HG03565 (cell line): ENCODE measurements around the gene HSPB8.

Experiments
- ATAC-seq: cut with Tn5 transposase; IDR thresholded peaks from one replicate; pipeline ENCODE4 v1.9.1; 2021; ENCODE audit warnings: mild to moderate bottlenecking, moderate library complexity; ENCODE audit not compliant: unreplicated experiment

The HSPB8 gene

GRCh38 chr12:119169150-119169549, 9.6 kb upstream of the HSPB8 start:
- no peak for ATAC-seq

- no peak for ATAC-seq
Measured at GRCh38 chr12:119171291-119171690, 7.4 kb upstream of the HSPB8 start.

GRCh38 chr12:119171691-119172425, 6.9 kb upstream of the HSPB8 start:
- ATAC-seq = no peak

- no peak for ATAC-seq
Measured at GRCh38 chr12:119175081-119175480, 3.6 kb upstream of the HSPB8 start.

GRCh38 chr12:119176267-119177055, 2.3 kb upstream of the HSPB8 start:
- no peak for ATAC-seq

GRCh38 chr12:119177056-119177325, 1.7 kb upstream of the HSPB8 start:
- ATAC-seq = no peak

GRCh38 chr12:119177724-119178380, 879 bp upstream of the HSPB8 start:
- no peak for ATAC-seq

GRCh38 chr12:119179335-119180021, 747 bp downstream of the HSPB8 start:
- no peak for ATAC-seq

GRCh38 chr12:119180380-119181040, 1.8 kb downstream of the HSPB8 start:
- no peak for ATAC-seq

- ATAC-seq = no peak
Measured at GRCh38 chr12:119181202-119181601, 2.5 kb downstream of the HSPB8 start.

- ATAC-seq = no peak
Measured at GRCh38 chr12:119181944-119182343, 3.2 kb downstream of the HSPB8 start.

GRCh38 chr12:119182701-119183493, 4.2 kb downstream of the HSPB8 start:
- no peak for ATAC-seq

GRCh38 chr12:119183942-119184695, 5.4 kb downstream of the HSPB8 start:
- no peak for ATAC-seq

- ATAC-seq = no peak
Measured at GRCh38 chr12:119195256-119195655, 16.5 kb downstream of the HSPB8 start.

GRCh38 chr12:119198440-119198839, 19.7 kb downstream of the HSPB8 start:
- no peak for ATAC-seq

- ATAC-seq = no peak
Measured at GRCh38 chr12:119200601-119201000, 21.9 kb downstream of the HSPB8 start.

GRCh38 chr12:119201789-119202543, 23.2 kb downstream of the HSPB8 start:
- no peak for ATAC-seq

GRCh38 chr12:119202544-119202943, 23.8 kb downstream of the HSPB8 start:
- ATAC-seq = no peak

- ATAC-seq = no peak
Measured at GRCh38 chr12:119204131-119204530, 25.4 kb downstream of the HSPB8 start.
